Measurements from ENCODE around the gene ATOH1. TPM values are rescaled to one million over a fixed set of nuclear protein-coding genes. Genes with fewer than 3 reads are reported as not detected.

ATOH1 gene
- total and polyA plus RNA-seq, 2 experiments from 2014 or later, result 0.24 to 0.69 TPM

GRCh38 chr4:93781198-93781597 lies 47.4 kb upstream of the ATOH1 start (continued):
- no peak for TF ChIP-seq CTCF (conservative IDR thresholded peaks at IDR 0.05; ENCODE audit: low read depth in 2 of 2)
- TF ChIP-seq NANOG (IDR thresholded peaks at IDR 0.05; ENCODE audit: borderline replicate concordance), result no peak
- TF ChIP-seq STAT1 (IDR thresholded peaks at IDR 0.05; ENCODE audit: unreplicated experiment), result no peak

DNA sequence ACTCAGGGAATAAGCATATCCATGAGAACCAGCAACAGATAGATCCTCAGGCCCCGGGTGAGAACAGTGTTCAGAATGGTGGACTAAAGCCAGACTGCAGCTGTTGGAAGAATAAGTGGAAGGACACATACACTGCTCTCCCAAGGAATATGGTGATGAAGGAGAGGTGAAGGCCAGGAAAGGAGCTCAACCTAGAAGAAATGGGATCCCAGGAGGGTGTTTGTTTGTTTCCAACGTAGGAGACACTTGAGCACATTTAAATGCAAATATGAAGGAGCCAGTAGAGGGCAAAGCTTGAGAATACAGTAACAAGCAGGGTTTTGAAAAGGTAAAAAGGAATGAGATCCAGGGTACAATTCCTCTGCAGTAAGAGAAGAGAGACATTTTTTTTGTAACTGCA lies 42.4 kb upstream of the ATOH1 start:
- no peak overlapping the region for H3K27ac ChIP-seq (ENCODE audit: low read depth)
- no peak overlapping the region for H2AFZ ChIP-seq
- H3K27me3 Mint-ChIP-seq (ENCODE audit: insufficient read depth, low read depth, poor library complexity), result peaks cover 4% of the 10 kb centered on the region
- H3K79me2 ChIP-seq (replicated peaks; ENCODE audit: insufficient read depth), result no peaks in the 10 kb centered on the region
- peaks cover 6% of the 10 kb centered on the region; the same call in 1 of the 2 replicates for H3K4me1 ChIP-seq (ENCODE audit: insufficient read depth)
- H3K9me3 Mint-ChIP-seq, result no peaks in the 10 kb centered on the region
- peak; percentile 75 for ATAC-seq
- H3F3A ChIP-seq (replicated peaks; ENCODE audit: low read depth), result no peaks in the 10 kb centered on the region
- no peak overlapping the region for H3K4me3 ChIP-seq
- no peaks in the 10 kb centered on the region for H4K20me1 ChIP-seq (replicated peaks; ENCODE audit: insufficient read depth)
- H3K4me3 Mint-ChIP-seq, result no peak overlapping the region
- TF ChIP-seq POLR2AphosphoS5 (IDR thresholded peaks at IDR 0.05; ENCODE audit: low read depth), result no peak
- TF ChIP-seq, protein P1, sequence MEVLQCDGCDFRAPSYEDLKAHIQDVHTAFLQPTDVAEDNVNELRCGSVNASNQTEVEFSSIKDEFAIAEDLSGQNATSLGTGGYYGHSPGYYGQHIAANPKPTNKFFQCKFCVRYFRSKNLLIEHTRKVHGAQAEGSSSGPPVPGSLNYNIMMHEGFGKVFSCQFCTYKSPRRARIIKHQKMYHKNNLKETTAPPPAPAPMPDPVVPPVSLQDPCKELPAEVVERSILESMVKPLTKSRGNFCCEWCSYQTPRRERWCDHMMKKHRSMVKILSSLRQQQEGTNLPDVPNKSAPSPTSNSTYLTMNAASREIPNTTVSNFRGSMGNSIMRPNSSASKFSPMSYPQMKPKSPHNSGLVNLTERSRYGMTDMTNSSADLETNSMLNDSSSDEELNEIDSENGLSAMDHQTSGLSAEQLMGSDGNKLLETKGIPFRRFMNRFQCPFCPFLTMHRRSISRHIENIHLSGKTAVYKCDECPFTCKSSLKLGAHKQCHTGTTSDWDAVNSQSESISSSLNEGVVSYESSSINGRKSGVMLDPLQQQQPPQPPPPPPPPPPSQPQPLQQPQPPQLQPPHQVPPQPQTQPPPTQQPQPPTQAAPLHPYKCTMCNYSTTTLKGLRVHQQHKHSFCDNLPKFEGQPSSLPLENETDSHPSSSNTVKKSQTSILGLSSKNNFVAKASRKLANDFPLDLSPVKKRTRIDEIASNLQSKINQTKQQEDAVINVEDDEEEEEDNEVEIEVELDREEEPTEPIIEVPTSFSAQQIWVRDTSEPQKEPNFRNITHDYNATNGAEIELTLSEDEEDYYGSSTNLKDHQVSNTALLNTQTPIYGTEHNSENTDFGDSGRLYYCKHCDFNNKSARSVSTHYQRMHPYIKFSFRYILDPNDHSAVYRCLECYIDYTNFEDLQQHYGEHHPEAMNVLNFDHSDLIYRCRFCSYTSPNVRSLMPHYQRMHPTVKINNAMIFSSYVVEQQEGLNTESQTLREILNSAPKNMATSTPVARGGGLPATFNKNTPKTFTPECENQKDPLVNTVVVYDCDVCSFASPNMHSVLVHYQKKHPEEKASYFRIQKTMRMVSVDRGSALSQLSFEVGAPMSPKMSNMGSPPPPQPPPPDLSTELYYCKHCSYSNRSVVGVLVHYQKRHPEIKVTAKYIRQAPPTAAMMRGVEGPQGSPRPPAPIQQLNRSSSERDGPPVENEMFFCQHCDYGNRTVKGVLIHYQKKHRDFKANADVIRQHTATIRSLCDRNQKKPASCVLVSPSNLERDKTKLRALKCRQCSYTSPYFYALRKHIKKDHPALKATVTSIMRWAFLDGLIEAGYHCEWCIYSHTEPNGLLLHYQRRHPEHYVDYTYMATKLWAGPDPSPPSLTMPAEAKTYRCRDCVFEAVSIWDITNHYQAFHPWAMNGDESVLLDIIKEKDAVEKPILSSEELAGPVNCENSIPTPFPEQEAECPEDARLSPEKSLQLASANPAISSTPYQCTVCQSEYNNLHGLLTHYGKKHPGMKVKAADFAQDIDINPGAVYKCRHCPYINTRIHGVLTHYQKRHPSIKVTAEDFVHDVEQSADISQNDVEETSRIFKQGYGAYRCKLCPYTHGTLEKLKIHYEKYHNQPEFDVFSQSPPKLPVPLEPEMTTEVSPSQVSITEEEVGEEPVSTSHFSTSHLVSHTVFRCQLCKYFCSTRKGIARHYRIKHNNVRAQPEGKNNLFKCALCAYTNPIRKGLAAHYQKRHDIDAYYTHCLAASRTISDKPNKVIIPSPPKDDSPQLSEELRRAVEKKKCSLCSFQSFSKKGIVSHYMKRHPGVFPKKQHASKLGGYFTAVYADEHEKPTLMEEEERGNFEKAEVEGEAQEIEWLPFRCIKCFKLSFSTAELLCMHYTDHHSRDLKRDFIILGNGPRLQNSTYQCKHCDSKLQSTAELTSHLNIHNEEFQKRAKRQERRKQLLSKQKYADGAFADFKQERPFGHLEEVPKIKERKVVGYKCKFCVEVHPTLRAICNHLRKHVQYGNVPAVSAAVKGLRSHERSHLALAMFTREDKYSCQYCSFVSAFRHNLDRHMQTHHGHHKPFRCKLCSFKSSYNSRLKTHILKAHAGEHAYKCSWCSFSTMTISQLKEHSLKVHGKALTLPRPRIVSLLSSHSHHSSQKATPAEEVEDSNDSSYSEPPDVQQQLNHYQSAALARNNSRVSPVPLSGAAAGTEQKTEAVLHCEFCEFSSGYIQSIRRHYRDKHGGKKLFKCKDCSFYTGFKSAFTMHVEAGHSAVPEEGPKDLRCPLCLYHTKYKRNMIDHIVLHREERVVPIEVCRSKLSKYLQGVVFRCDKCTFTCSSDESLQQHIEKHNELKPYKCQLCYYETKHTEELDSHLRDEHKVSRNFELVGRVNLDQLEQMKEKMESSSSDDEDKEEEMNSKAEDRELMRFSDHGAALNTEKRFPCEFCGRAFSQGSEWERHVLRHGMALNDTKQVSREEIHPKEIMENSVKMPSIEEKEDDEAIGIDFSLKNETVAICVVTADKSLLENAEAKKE (CRISPR knock-in tag; IDR thresholded peaks at IDR 0.05), result peak; percentile 89
- H3K36me3 Mint-ChIP-seq (ENCODE audit: low read depth), result no peaks in the 10 kb centered on the region
- DNase-seq (ENCODE audit: low spot score), result no peak
- no peaks in the 10 kb centered on the region for H3K27me3 ChIP-seq (ENCODE audit: insufficient read depth)
- no peak overlapping the region for H3K4me2 ChIP-seq
- no peak overlapping the region for H3K27ac Mint-ChIP-seq
- H3K36me3 ChIP-seq (ENCODE audit: insufficient read depth), result no peaks in the 10 kb centered on the region
- H3K4me1 Mint-ChIP-seq, result no peaks in the 10 kb centered on the region
- 0 out of 2 replicates have a peak, but pooled peaks cover 4% of the 10 kb centered on the region for H3K9me2 ChIP-seq (ENCODE audit: insufficient read depth)
